IMR-90 (cell line): ENCODE data around the gene RIOK2. TPM values are rescaled to one million over a fixed set of nuclear protein-coding genes. Genes with fewer than 3 reads are reported as not detected.

Experiments used
- ATAC-seq: fragments of 200-7000 bp; cut with Tn5 transposase; 2 replicates; pipeline ENCODE4 v1.9.1; 2020; ENCODE audit warnings: low read depth, mild to moderate bottlenecking, moderate library complexity
- BruUV-seq: library from RNA; stranded (reverse); fragments of 400-500 nt; replicated peaks from 2 replicates; lab custom pipeline; 2021; lab: Mats Ljungman, UMichigan
- CTCF ChIA-PET: fragments of 300-600 bp; formaldehyde crosslinking; extraction: SDS; loops from one replicate; lab custom pipeline; 2021; ENCODE audit warnings: antibody characterized with exemption; lab: Yijun Ruan, JAX
- POLR2A ChIA-PET: fragments of 300-600 bp; sonication (Branson Sonifier 250); formaldehyde crosslinking; loops from one replicate; lab custom pipeline; 2022; ENCODE audit warnings: antibody characterized with exemption; ENCODE audit not compliant: unreplicated experiment; lab: Charles Lee
- DNase-seq: peaks from one replicate; pipeline ENCODE4 v3.0.0; 2013
- H2AFZ ChIP-seq: replicated peaks from 2 replicates; pipeline ENCODE3; 2013; ENCODE audit warnings: low read length, mild to moderate bottlenecking; ENCODE audit not compliant: poor library complexity
- H2AK5ac ChIP-seq: 2 replicates; pipeline ENCODE4 v1.6.1; 2013; ENCODE audit warnings: low read depth, low read length, inconsistent platforms
- H2AK9ac ChIP-seq: replicated peaks from 2 replicates; pipeline ENCODE3; 2013; ENCODE audit warnings: mild to moderate bottlenecking, low read depth, low read length, moderate library complexity; ENCODE audit not compliant: poor library complexity
- H2BK120ac ChIP-seq: 2 replicates; pipeline ENCODE4 v1.6.1; 2013; ENCODE audit warnings: low read depth, low read length, inconsistent platforms
- H2BK15ac ChIP-seq: 3 replicates; pipeline ENCODE4 v1.6.1; 2013; ENCODE audit warnings: low read depth, low read length, inconsistent platforms
- H2BK20ac ChIP-seq: 2 replicates; pipeline ENCODE4 v1.6.1; 2013; ENCODE audit warnings: low read depth, mild to moderate bottlenecking, inconsistent platforms, low read length, moderate library complexity
- H2BK5ac ChIP-seq: 2 replicates; pipeline ENCODE4 v1.6.1; 2013; ENCODE audit warnings: mild to moderate bottlenecking, low read depth, low read length, inconsistent platforms; ENCODE audit not compliant: poor library complexity, severe bottlenecking
- H3K14ac ChIP-seq: replicated peaks from 2 replicates; pipeline ENCODE4 v1.6.1; 2013; ENCODE audit warnings: low read depth, low read length, inconsistent platforms
- H3K18ac ChIP-seq: 2 replicates; pipeline ENCODE4 v1.6.1; 2013; ENCODE audit warnings: low read depth, low read length, control low read depth
- H3K23ac ChIP-seq: 2 replicates; pipeline ENCODE4 v1.6.1; 2013; ENCODE audit warnings: low read depth, low read length, inconsistent platforms
- H3K27ac ChIP-seq: 2 replicates; pipeline ENCODE4 v1.5.1; 2013; ENCODE audit warnings: mild to moderate bottlenecking, control low read depth, low read length; ENCODE audit not compliant: insufficient read depth
- H3K27me3 ChIP-seq: 2 replicates; pipeline ENCODE4 v1.6.1; 2013; ENCODE audit warnings: low read length; ENCODE audit not compliant: control insufficient read depth, insufficient read depth
- H3K36me3 ChIP-seq: 2 replicates; pipeline ENCODE4 v1.6.1; 2013; ENCODE audit warnings: low read length, mixed read lengths; ENCODE audit not compliant: control insufficient read depth, insufficient read depth
- H3K4ac ChIP-seq: 2 replicates; pipeline ENCODE4 v1.6.1; 2013; ENCODE audit warnings: low read depth, low read length, inconsistent platforms
- H3K4me1 ChIP-seq: 2 replicates; pipeline ENCODE4 v1.6.1; 2013; ENCODE audit warnings: low read length, mixed read lengths; ENCODE audit not compliant: control insufficient read depth, insufficient read depth
- H3K4me2 ChIP-seq: 2 replicates; pipeline ENCODE4 v1.6.1; 2013; ENCODE audit warnings: low read depth, mild to moderate bottlenecking, control low read depth, low read length, moderate library complexity
- H3K4me3 ChIP-seq: 2 replicates; pipeline ENCODE4 v1.5.1; 2013; ENCODE audit warnings: low read depth, mild to moderate bottlenecking, control low read depth, low read length, moderate library complexity; ENCODE audit not compliant: insufficient read depth
- H3K56ac ChIP-seq: 2 replicates; pipeline ENCODE4 v1.6.1; 2013; ENCODE audit warnings: low read length, inconsistent platforms; ENCODE audit not compliant: insufficient read depth; ENCODE audit errors: extremely low read depth
- H3K79me1 ChIP-seq, 2 experiments: 2 replicates each; pipeline ENCODE4 v1.6.1; 2013; ENCODE audit warnings: low read length in 2 of 2, inconsistent platforms in 1 of 2, low read depth in 1 of 2
- H3K9ac ChIP-seq: 2 replicates; pipeline ENCODE4 v1.6.1; 2013; ENCODE audit warnings: low read depth, low read length, control low read depth
- H3K9me1 ChIP-seq: 2 replicates; pipeline ENCODE4 v1.6.1; 2013; ENCODE audit warnings: low read length, inconsistent platforms; ENCODE audit not compliant: insufficient read depth
- H3K9me3 ChIP-seq: 2 replicates; pipeline ENCODE4 v1.6.1; 2013; ENCODE audit warnings: low read length; ENCODE audit not compliant: control insufficient read depth, insufficient read depth
- H4K20me1 ChIP-seq: 2 replicates; pipeline ENCODE4 v1.6.1; 2013; ENCODE audit warnings: low read length, inconsistent platforms; ENCODE audit not compliant: insufficient read depth
- H4K5ac ChIP-seq: 2 replicates; pipeline ENCODE4 v1.6.1; 2013; ENCODE audit warnings: mild to moderate bottlenecking, low read depth, low read length, control low read depth
- H4K8ac ChIP-seq, 2 experiments: 2 replicates each; pipeline ENCODE4 v1.6.1; 2013; ENCODE audit warnings: low read depth in 2 of 2, low read length in 2 of 2, control low read depth in 1 of 2, inconsistent platforms in 1 of 2
- H4K91ac ChIP-seq: 2 replicates; pipeline ENCODE4 v1.6.1; 2013; ENCODE audit warnings: low read depth, low read length, inconsistent platforms; ENCODE audit not compliant: insufficient read depth
- CHD1 ChIP-seq: IDR thresholded peaks from 2 replicates; pipeline ENCODE4 v1.6.1; 2012; ENCODE audit warnings: low read depth, low read length, improper control_type of control experiment
- MAFK ChIP-seq: IDR thresholded peaks from 2 replicates; pipeline ENCODE4 v1.6.1; 2012; ENCODE audit warnings: low read depth, low read length, improper control_type of control experiment
- RAD21 ChIP-seq: IDR thresholded peaks from 2 replicates; pipeline ENCODE4 v1.6.1; 2012; ENCODE audit warnings: low read length, improper control_type of control experiment
- WGBS, 2 experiments: methylation state at CpG; one replicate each; pipeline versions ENCODE4 v1.1.5 to v1.1.7; 2013; ENCODE audit warnings: missing lambda C conversion rate in 2 of 2; ENCODE audit not compliant: insufficient read length in 1 of 2; ENCODE audit errors: extremely low coverage in 2 of 2; 5-methylcytosine and 5-hydroxymethylcytosine counted together
- dilution Hi-C: fragments of 300-500 bp; cut with HindIII; formaldehyde crosslinking; loops from one replicate; pipeline ENCODE4 v1.14.3; 2018; ENCODE audit warnings: low sequenced_read_pairs; ENCODE audit not compliant: unreplicated experiment
- in situ Hi-C: fragments of 300-500 bp; cut with MboI; formaldehyde crosslinking; loops from 3 replicates; pipeline ENCODE4 v1.14.3; 2019; ENCODE audit warnings: low sequenced_read_pairs, inconsistent platforms, mixed read lengths
- intact Hi-C: fragments of 100-400 bp; cut with micrococcal nuclease; formaldehyde crosslinking; loops from 2 replicates; pipeline ENCODE4 v1.10.0; 2022
- polyA plus RNA-seq, 3 experiments: library from polyadenylated mRNA; depleted of rRNA; stranded (reverse); fragments of >200 nt; gene quantifications; 2 replicates each; pipeline ENCODE4 v1.2.3, GENCODE V29; 2012; ENCODE audit warnings: low replicate concordance in 1 of 3
- total RNA-seq: library from RNA; depleted of rRNA; stranded (reverse); fragments of >200 nt; gene quantifications from 2 replicates; pipeline ENCODE4 v1.2.3, GENCODE V29; 2012
- TF ChIP-seq, protein P1 (sequence below): fragments of 150-350 bp; IDR thresholded peaks from 2 replicates; pipeline ENCODE4 v1.6.1; 2017; ENCODE audit warnings: mild to moderate bottlenecking, antibody characterized with exemption, low read length, low read depth
- TF ChIP-seq, protein P2 (sequence below): fragments of 150-350 bp; IDR thresholded peaks from 2 replicates; pipeline ENCODE4 v1.6.1; 2016; ENCODE audit warnings: low read depth, mild to moderate bottlenecking, low read length, moderate library complexity, borderline replicate concordance

The RIOK2 gene
- total and polyA plus RNA-seq, 2 of the 4 experiments (the other 2 are of a cell fraction) = 10.7 to 17.7 TPM

- DNase-seq = peak; percentile 61
- Histone ChIP-seq H3K79me1 (no peaks in the 10 kb centered on the region), H2AFZ (no peak overlapping the region), H4K20me1 (no peaks in the 10 kb centered on the region), H3K14ac (no peak overlapping the region), H3K27ac (no peak overlapping the region), H3K4me1 (no peaks in the 10 kb centered on the region; the same call in 1 of the 2 replicates), H2BK120ac (no peak overlapping the region), H2AK9ac (no peak overlapping the region), H3K9ac (no peak overlapping the region), H4K5ac (no peak overlapping the region), H3K4me2 (peak overlapping the region; percentile 48; the same call in 1 of the 2 replicates), H3K23ac (no peak overlapping the region), H2BK15ac (no peak overlapping the region), H3K9me1 (no peaks in the 10 kb centered on the region), H4K91ac (no peak overlapping the region), H3K4me3 (no peak overlapping the region), H3K4ac (no peak overlapping the region), H3K36me3 (no peaks in the 10 kb centered on the region), H2AK5ac (no peak overlapping the region), H3K27me3 (no peaks in the 10 kb centered on the region), H4K8ac (no peak overlapping the region; a peak in 1 of 4 replicates), H3K56ac (no peak overlapping the region), H2BK20ac (no peak overlapping the region), H3K18ac (no peak overlapping the region), H3K9me3 (no peaks in the 10 kb centered on the region), H2BK5ac (peak overlapping the region; percentile 60)
- no TSS peak for BruUV-seq
- ChIA-PET POLR2A (no interaction called here), CTCF (no interaction called here)
- no CpG with 5 or more reads among the region's 1 CpG for WGBS, 2 experiments
- intact Hi-C loops = no loop called here
- TF ChIP-seq CHD1 = no peak
- TF ChIP-seq, protein P1, sequence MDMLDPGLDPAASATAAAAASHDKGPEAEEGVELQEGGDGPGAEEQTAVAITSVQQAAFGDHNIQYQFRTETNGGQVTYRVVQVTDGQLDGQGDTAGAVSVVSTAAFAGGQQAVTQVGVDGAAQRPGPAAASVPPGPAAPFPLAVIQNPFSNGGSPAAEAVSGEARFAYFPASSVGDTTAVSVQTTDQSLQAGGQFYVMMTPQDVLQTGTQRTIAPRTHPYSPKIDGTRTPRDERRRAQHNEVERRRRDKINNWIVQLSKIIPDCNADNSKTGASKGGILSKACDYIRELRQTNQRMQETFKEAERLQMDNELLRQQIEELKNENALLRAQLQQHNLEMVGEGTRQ = no peak
- TF ChIP-seq, protein P2, sequence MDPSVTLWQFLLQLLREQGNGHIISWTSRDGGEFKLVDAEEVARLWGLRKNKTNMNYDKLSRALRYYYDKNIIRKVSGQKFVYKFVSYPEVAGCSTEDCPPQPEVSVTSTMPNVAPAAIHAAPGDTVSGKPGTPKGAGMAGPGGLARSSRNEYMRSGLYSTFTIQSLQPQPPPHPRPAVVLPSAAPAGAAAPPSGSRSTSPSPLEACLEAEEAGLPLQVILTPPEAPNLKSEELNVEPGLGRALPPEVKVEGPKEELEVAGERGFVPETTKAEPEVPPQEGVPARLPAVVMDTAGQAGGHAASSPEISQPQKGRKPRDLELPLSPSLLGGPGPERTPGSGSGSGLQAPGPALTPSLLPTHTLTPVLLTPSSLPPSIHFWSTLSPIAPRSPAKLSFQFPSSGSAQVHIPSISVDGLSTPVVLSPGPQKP = no peak
- TF ChIP-seq MAFK = peak; percentile 14; the same call in 1 of the 2 replicates
- TF ChIP-seq RAD21 = no peak
- in situ Hi-C loops = no loop called here
- dilution Hi-C loops = no loop called here
- peak; percentile 85 for ATAC-seq
Measured at GRCh38 chr5:97224112-97224750, 41.2 kb upstream of the RIOK2 start.
